Measurements from ENCODE around the gene MITF. TPM values are rescaled to one million over a fixed set of nuclear protein-coding genes. Genes with fewer than 3 reads are reported as not detected.

MITF gene
- total RNA-seq, 2 experiments from 2014 or later = 1.4 to 1.6 TPM

- POLR2A ChIA-PET = no interaction called here
- Mint-ChIP-seq H3K4me1 (no peaks in the 10 kb centered on the region), H3K4me3 (no peak overlapping the region), H3K27ac (no peak overlapping the region), H3K9me3 (peaks cover 5% of the 10 kb centered on the region), H3K27me3 (no peaks in the 10 kb centered on the region), H3K36me3 (no peaks in the 10 kb centered on the region)
- no peak for ATAC-seq (ENCODE audit: low read depth)
- no peak for DNase-seq
Observed at GRCh38 chr3:69831737-69832136, 92.5 kb downstream of the MITF start.

GRCh38 chr3:69833591-69833990 lies 94.3 kb downstream of the MITF start:
- H3K4me1 Mint-ChIP-seq = no peaks in the 10 kb centered on the region
- ATAC-seq (ENCODE audit: low read depth) (no peak), DNase-seq (no peak)
- H3K9me3 Mint-ChIP-seq = peaks cover 5% of the 10 kb centered on the region
- no peaks in the 10 kb centered on the region for H3K36me3 Mint-ChIP-seq
- no peak overlapping the region for H3K27ac Mint-ChIP-seq
- H3K4me3 Mint-ChIP-seq = no peak overlapping the region
- H3K27me3 Mint-ChIP-seq = no peaks in the 10 kb centered on the region
- POLR2A ChIA-PET = no interaction called here

GRCh38 chr3:69838217-69838616 lies 99.0 kb downstream of the MITF start:
- Mint-ChIP-seq H3K27ac (no peak overlapping the region), H3K9me3 (peaks cover 4% of the 10 kb centered on the region), H3K36me3 (no peaks in the 10 kb centered on the region), H3K27me3 (no peaks in the 10 kb centered on the region), H3K4me3 (no peak overlapping the region), H3K4me1 (no peaks in the 10 kb centered on the region)
- POLR2A ChIA-PET = no interaction called here
- no peak for DNase-seq
- ATAC-seq (ENCODE audit: low read depth) = no peak

- Mint-ChIP-seq H3K27me3 (no peaks in the 10 kb centered on the region), H3K9me3 (peaks cover 2% of the 10 kb centered on the region), H3K4me1 (no peaks in the 10 kb centered on the region), H3K27ac (no peak overlapping the region), H3K4me3 (no peak overlapping the region), H3K36me3 (no peaks in the 10 kb centered on the region)
- ATAC-seq (ENCODE audit: low read depth) (no peak), DNase-seq (no peak)
- POLR2A ChIA-PET = no interaction called here
Observed at GRCh38 chr3:69838696-69839515, 99.6 kb downstream of the MITF start.

GRCh38 chr3:69842351-69842750 lies 103.1 kb downstream of the MITF start:
- no peaks in the 10 kb centered on the region for H3K36me3 Mint-ChIP-seq
- H3K27me3 Mint-ChIP-seq = no peaks in the 10 kb centered on the region
- no peak overlapping the region for H3K27ac Mint-ChIP-seq
- no peaks in the 10 kb centered on the region for H3K9me3 Mint-ChIP-seq
- H3K4me1 Mint-ChIP-seq = no peaks in the 10 kb centered on the region
- no peak for ATAC-seq (ENCODE audit: low read depth)
- no peak for DNase-seq
- POLR2A ChIA-PET = no interaction called here
- H3K4me3 Mint-ChIP-seq = no peak overlapping the region

GRCh38 chr3:69842789-69843188 lies 103.5 kb downstream of the MITF start:
- DNase-seq (no peak), ATAC-seq (ENCODE audit: low read depth) (no peak)
- no peak overlapping the region for H3K27ac Mint-ChIP-seq
- POLR2A ChIA-PET = no interaction called here
- H3K4me1 Mint-ChIP-seq = no peaks in the 10 kb centered on the region
- H3K27me3 Mint-ChIP-seq = no peaks in the 10 kb centered on the region
- H3K4me3 Mint-ChIP-seq = no peak overlapping the region
- no peaks in the 10 kb centered on the region for H3K9me3 Mint-ChIP-seq
- no peaks in the 10 kb centered on the region for H3K36me3 Mint-ChIP-seq

- ATAC-seq (ENCODE audit: low read depth) (no peak), DNase-seq (no peak)
- Mint-ChIP-seq H3K36me3 (no peaks in the 10 kb centered on the region), H3K4me1 (no peaks in the 10 kb centered on the region), H3K27me3 (no peaks in the 10 kb centered on the region), H3K9me3 (no peaks in the 10 kb centered on the region), H3K4me3 (no peak overlapping the region), H3K27ac (no peak overlapping the region)
- POLR2A ChIA-PET = interaction anchor here (0.6 kb wide), 1 partner anchor 22 kb away, joined by 3 read pairs; no protein-coding TSS in a partner anchor
Observed at GRCh38 chr3:69844706-69845105, 105.4 kb downstream of the MITF start.

GRCh38 chr3:69847303-69847702 lies 108.0 kb downstream of the MITF start:
- no peak for DNase-seq
- no peaks in the 10 kb centered on the region for H3K4me1 Mint-ChIP-seq
- POLR2A ChIA-PET = no interaction called here
- H3K36me3 Mint-ChIP-seq = no peaks in the 10 kb centered on the region
- ATAC-seq (ENCODE audit: low read depth) = no peak
- H3K4me3 Mint-ChIP-seq = no peak overlapping the region
- no peak overlapping the region for H3K27ac Mint-ChIP-seq
- H3K27me3 Mint-ChIP-seq = no peaks in the 10 kb centered on the region
- H3K9me3 Mint-ChIP-seq = no peaks in the 10 kb centered on the region

- Mint-ChIP-seq H3K27me3 (no peaks in the 10 kb centered on the region), H3K9me3 (no peaks in the 10 kb centered on the region)
Observed at GRCh38 chr3:69848113-69848512, 108.8 kb downstream of the MITF start.

GRCh38 chr3:69850849-69851248 lies 111.6 kb downstream of the MITF start:
- Mint-ChIP-seq H3K27me3 (no peaks in the 10 kb centered on the region), H3K4me1 (no peaks in the 10 kb centered on the region), H3K27ac (no peak overlapping the region), H3K4me3 (no peak overlapping the region), H3K9me3 (no peaks in the 10 kb centered on the region), H3K36me3 (no peaks in the 10 kb centered on the region)
- POLR2A ChIA-PET = no interaction called here
- ATAC-seq (ENCODE audit: low read depth) (no peak), DNase-seq (no peak)

More at GRCh38 chr3:69848113-69848512, 108.8 kb downstream of the MITF start:
- POLR2A ChIA-PET = no interaction called here
- ATAC-seq (ENCODE audit: low read depth) = no peak
- Mint-ChIP-seq H3K27ac (no peak overlapping the region), H3K36me3 (no peaks in the 10 kb centered on the region), H3K4me3 (no peak overlapping the region), H3K4me1 (no peaks in the 10 kb centered on the region)
- no peak for DNase-seq

- H3K27ac Mint-ChIP-seq = no peak overlapping the region
Observed at GRCh38 chr3:69853027-69853426, 113.8 kb downstream of the MITF start.

GRCh38 chr3:69855436-69856162 lies 116.3 kb downstream of the MITF start:
- H3K9me3 Mint-ChIP-seq = no peaks in the 10 kb centered on the region
- H3K4me3 Mint-ChIP-seq = no peak overlapping the region
- ATAC-seq (ENCODE audit: low read depth) = no peak
- H3K36me3 Mint-ChIP-seq = no peaks in the 10 kb centered on the region
- POLR2A ChIA-PET = no interaction called here
- no peaks in the 10 kb centered on the region for H3K4me1 Mint-ChIP-seq
- H3K27ac Mint-ChIP-seq = no peak overlapping the region
- DNase-seq = no peak
- H3K27me3 Mint-ChIP-seq = no peaks in the 10 kb centered on the region

More at GRCh38 chr3:69853027-69853426, 113.8 kb downstream of the MITF start:
- Mint-ChIP-seq H3K9me3 (no peaks in the 10 kb centered on the region), H3K27me3 (no peaks in the 10 kb centered on the region), H3K4me1 (no peaks in the 10 kb centered on the region), H3K4me3 (no peak overlapping the region), H3K36me3 (no peaks in the 10 kb centered on the region)
- no peak for DNase-seq
- POLR2A ChIA-PET = no interaction called here
- no peak for ATAC-seq (ENCODE audit: low read depth)

- POLR2A ChIA-PET = no interaction called here
- DNase-seq (no peak), ATAC-seq (ENCODE audit: low read depth) (no peak)
- Mint-ChIP-seq H3K27me3 (no peaks in the 10 kb centered on the region), H3K9me3 (no peaks in the 10 kb centered on the region), H3K4me1 (no peaks in the 10 kb centered on the region), H3K27ac (no peak overlapping the region), H3K4me3 (no peak overlapping the region), H3K36me3 (no peaks in the 10 kb centered on the region)
Observed at GRCh38 chr3:69856965-69857705, 117.9 kb downstream of the MITF start.

All from activated naive CD8-positive, alpha-beta T cell treated with anti-CD3 and anti-CD28 coated beads, Interleukin-2, amount 10 ng/mL, durations not matched to agents 7 days and 5 days (primary cell).